Lung microvascular endothelial cell (primary cell): ENCODE results near the gene RNF207. TPM values are rescaled to one million over a fixed set of nuclear protein-coding genes. Genes with fewer than 3 reads are reported as not detected.
"Not testable (repeated sequence)": the region's sequence is repeated elsewhere in the genome, so short reads cannot be mapped to it uniquely, and the experiment has no call there.

Source experiments
- DNase-seq, 2 donors: peaks; one replicate each; pipeline versions ENCODE4 v3.0.0 to v3.0.0-alpha.2; 2010; ENCODE audit warnings: low read depth in 2 of 2
- total RNA-seq: library from RNA; depleted of rRNA; stranded (reverse); fragments of >200 nt; gene quantifications from 2 replicates; pipeline ENCODE4 v1.2.1, GENCODE V29; 2014

The RNF207 gene
- total RNA-seq, 1 donor from 2014 or later = 2.4 TPM

- DNase-seq = peak; percentile 99
Measured at GRCh38 chr1:6199298-6200187, 6.4 kb upstream of the RNF207 start, which contains the start of gene RPL22. Gene RPL22, minus strand, starts transcription at chr1:6199595. Its CDS starts 22 bp downstream, at chr1:6199573.

- DNase-seq = no peak
Measured at GRCh38 chr1:6200188-6200809, 5.6 kb upstream of the RNF207 start.

GRCh38 chr1:6202256-6202655 lies 3.7 kb upstream of the RNF207 start:
- no peak for DNase-seq

GRCh38 chr1:6206520-6206855 lies 569 bp downstream of the RNF207 start:
- DNase-seq = no peak

- DNase-seq = no peak
Measured at GRCh38 chr1:6207075-6207885, 1.4 kb downstream of the RNF207 start.

- DNase-seq = no peak
Measured at GRCh38 chr1:6207921-6208320, 2.0 kb downstream of the RNF207 start.

GRCh38 chr1:6208723-6209660 lies 3.1 kb downstream of the RNF207 start:
- DNase-seq = peak; percentile 68 to 81

- DNase-seq = no peak
Measured at GRCh38 chr1:6209661-6210580, 4.0 kb downstream of the RNF207 start.

- DNase-seq = no peak
Measured at GRCh38 chr1:6210591-6211355, 4.9 kb downstream of the RNF207 start.

- DNase-seq = no peak
Measured at GRCh38 chr1:6211731-6212130, 5.8 kb downstream of the RNF207 start.

GRCh38 chr1:6212193-6212959 lies 6.5 kb downstream of the RNF207 start:
- no peak for DNase-seq

GRCh38 chr1:6218375-6219164 lies 12.7 kb downstream of the RNF207 start:
- DNase-seq = peak in 1 of 2 donors; percentile 8

- DNase-seq = not testable (repeated sequence)
Measured at GRCh38 chr1:6219641-6220040, 13.7 kb downstream of the RNF207 start.

GRCh38 chr1:6220236-6220635 lies 14.3 kb downstream of the RNF207 start:
- no peak for DNase-seq

- DNase-seq = no peak
Measured at GRCh38 chr1:6221210-6221784, 15.4 kb downstream of the RNF207 start.

- DNase-seq = peak; percentile 61 to 63
Measured at GRCh38 chr1:6222636-6223035, 16.7 kb downstream of the RNF207 start.

GRCh38 chr1:6223617-6224016 lies 17.7 kb downstream of the RNF207 start:
- no peak for DNase-seq
